GM15510 (cell line): ENCODE measurements around the gene C15orf62.

Source experiments
- POLR2A ChIP-seq: IDR thresholded peaks from 3 replicates; pipeline ENCODE4 v1.6.1; 2011; ENCODE audit warnings: borderline replicate concordance; ENCODE audit not compliant: insufficient read length; ENCODE audit errors: extremely low read depth

C15orf62 gene

DNA sequence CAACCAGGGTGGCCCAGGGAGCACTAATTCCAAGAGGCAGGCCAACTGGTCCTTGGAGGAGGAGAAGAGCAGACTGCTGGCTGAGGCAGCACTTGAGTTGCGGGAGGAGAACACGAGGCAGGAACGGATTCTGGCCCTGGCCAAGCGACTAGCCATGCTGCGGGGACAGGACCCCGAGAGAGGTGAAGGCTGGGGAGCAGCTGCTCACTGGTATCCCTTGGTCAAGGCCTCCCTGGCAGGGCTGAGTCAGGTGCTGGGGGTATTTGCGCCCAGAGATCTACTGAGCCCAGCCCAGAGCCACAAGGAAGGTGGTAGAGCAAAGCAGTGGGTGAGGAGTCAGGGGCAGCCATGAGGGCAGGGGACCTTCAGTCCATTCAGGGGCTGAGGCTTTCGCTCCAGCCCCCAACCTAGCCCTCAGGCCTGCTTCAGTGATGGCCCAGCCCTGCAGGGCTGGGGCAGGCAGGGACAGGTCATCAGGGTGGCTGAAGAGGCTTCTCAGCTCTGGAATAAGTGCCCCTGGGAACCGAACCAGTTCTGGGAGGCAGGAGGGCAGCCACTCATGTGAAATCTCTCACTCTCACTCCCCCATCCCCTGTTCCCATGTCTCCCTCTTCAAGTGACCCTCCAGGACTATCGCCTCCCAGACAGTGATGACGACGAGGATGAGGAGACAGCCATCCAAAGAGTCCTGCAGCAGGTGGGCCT lies 43.1 kb downstream of the C15orf62 start:
- no peak for TF ChIP-seq POLR2A

DNA sequence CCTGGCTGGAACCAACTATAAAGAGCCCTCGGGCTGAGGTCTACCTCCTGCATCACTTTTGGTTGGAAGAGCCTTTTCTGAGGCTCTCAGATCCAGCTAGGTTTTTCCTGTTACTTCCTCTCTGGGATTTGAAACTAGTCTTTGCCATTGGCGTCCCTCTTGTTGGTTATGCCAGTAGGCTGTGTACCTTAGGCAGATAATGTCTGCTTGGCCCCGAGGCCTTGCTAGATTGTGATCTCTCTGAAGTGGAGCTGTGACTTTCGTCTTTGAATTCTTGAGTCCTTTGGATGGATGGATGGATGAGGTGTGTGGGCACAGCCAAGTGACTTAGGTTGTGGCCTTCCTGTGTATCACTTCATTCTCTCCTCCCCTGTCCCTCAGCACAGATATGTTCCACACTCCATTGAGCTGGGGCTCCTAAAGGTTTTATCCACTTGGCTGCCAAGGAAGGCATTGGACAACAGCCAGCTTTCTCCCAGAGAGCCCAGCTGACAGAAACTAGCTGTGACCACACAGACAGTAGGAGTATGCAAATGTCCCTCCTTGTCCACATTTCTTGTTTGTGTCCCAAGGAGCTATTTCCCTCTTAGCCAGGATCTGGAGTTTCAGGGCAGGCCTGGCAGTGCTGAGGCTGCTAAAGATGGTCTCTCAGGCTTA lies 45.4 kb downstream of the C15orf62 start:
- no peak for TF ChIP-seq POLR2A

DNA sequence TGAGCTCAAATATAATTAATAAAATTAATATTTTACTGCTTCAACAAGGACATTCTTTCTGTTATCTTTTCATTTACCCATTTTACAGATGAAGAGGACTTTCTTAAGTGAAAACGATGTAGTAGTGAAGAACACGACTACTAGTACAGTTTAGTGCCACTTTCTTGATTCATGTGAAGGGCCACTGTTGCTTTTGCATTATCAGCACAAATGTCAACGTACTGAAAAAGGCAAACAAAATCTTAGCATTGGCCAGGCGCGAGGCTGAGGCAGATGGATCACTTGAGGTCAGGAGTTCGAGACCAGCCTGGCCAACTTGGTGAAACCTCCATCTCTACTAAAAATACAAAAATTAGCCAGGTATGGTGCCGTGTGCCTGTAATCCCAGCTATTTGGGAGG lies 49.3 kb downstream of the C15orf62 start:
- no peak for TF ChIP-seq POLR2A

DNA sequence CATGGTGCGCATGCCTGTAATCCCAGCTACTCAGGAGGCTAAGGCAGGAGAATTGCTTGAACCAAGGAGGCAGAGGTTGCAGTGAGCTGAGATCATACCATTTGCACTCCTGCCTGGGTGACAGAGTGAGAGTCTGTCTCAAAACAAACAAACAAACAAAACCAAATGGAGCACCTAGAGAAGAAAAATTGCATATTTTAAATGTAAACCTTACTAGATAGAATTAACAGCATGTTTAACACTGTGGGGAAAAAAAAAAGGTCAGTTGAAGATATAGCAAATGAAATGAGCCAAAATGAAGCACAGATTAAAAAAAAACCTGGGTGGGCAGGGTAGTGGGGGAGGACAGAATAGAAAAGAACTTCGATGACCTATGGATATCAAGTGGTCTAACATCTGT lies 51.4 kb downstream of the C15orf62 start:
- TF ChIP-seq POLR2A = no peak
